Ectodermal cell (in vitro differentiated cells): ENCODE data around the gene ZNF729. TPM values are rescaled to one million over a fixed set of nuclear protein-coding genes. Genes with fewer than 3 reads are reported as not detected.
"Not testable (repeated sequence)": the region's sequence is repeated elsewhere in the genome, so short reads cannot be mapped to it uniquely, and the experiment has no call there.

Source experiments
- H3K27ac ChIP-seq: 2 replicates; pipeline ENCODE4 v1.7.0; 2013; ENCODE audit warnings: mild to moderate bottlenecking, low read depth, low read length; ENCODE audit not compliant: insufficient read depth, poor library complexity, severe bottlenecking
- H3K27me3 ChIP-seq: 2 replicates; pipeline ENCODE4 v1.7.0; 2013; ENCODE audit warnings: mild to moderate bottlenecking, low read length; ENCODE audit not compliant: insufficient read depth, control insufficient read depth, poor library complexity, severe bottlenecking
- H3K36me3 ChIP-seq: one replicate; pipeline ENCODE4 v1.7.0; 2013; ENCODE audit warnings: low read length; ENCODE audit not compliant: control insufficient read depth, insufficient read depth
- H3K4me1 ChIP-seq: one replicate; pipeline ENCODE4 v1.7.0; 2013; ENCODE audit warnings: low read length; ENCODE audit not compliant: control insufficient read depth, insufficient read depth
- H3K4me3 ChIP-seq: 2 replicates; pipeline ENCODE4 v1.7.0; 2013; ENCODE audit warnings: low read depth, low read length, control low read depth; ENCODE audit not compliant: insufficient read depth
- H3K9me3 ChIP-seq: 2 replicates; pipeline ENCODE4 v1.7.0; 2013; ENCODE audit warnings: mild to moderate bottlenecking, low read length, moderate library complexity; ENCODE audit not compliant: control insufficient read depth
- WGBS, 2 experiments: methylation state at CpG; one replicate each; pipeline ENCODE4 v1.1.7; 2013; ENCODE audit warnings: missing lambda C conversion rate in 2 of 2; 5-methylcytosine and 5-hydroxymethylcytosine counted together
- polyA plus RNA-seq, 4 experiments: library from polyadenylated mRNA; stranded (reverse); fragments of 50-300 nt; gene quantifications; one replicate each; pipeline ENCODE4 v1.2.3, GENCODE V29; 2013

Gene ZNF729
- polyA plus RNA-seq (2013, experiment 1 of 4), result not detected
- 0.05 TPM for polyA plus RNA-seq (2013, experiment 2 of 4)
- not detected for polyA plus RNA-seq (2013, experiment 3 of 4)
- polyA plus RNA-seq (2013, experiment 4 of 4), result not detected

GRCh38 chr19:22286151-22286810 lies at the start of gene ZNF729:
ZNF729 (plus strand) TSS chr19:22286441; CDS start chr19:22286526, 85 bp downstream.
- Histone ChIP-seq H3K4me1 (no peaks in the 10 kb centered on the region), H3K27me3 (no peaks in the 10 kb centered on the region), H3K9me3 (peaks cover 7% of the 10 kb centered on the region), H3K27ac (no peak within 1 kb of the TSS), H3K4me3 (no peak within 1 kb of the TSS), H3K36me3 (no peaks in the 10 kb centered on the region)
- WGBS, 2 experiments, result 87 to 88% methylated on average over 32 of the region's 32 CpGs

GRCh38 chr19:22256856-22257255 lies 29.4 kb upstream of the ZNF729 start:
- Histone ChIP-seq H3K4me3 (no peak overlapping the region), H3K9me3 (peaks cover 13% of the 10 kb centered on the region), H3K27ac (no peak overlapping the region), H3K4me1 (no peaks in the 10 kb centered on the region), H3K27me3 (no peaks in the 10 kb centered on the region), H3K36me3 (no peaks in the 10 kb centered on the region)

GRCh38 chr19:22257381-22257780 lies 28.9 kb upstream of the ZNF729 start:
- Histone ChIP-seq H3K36me3 (no peaks in the 10 kb centered on the region), H3K4me1 (no peaks in the 10 kb centered on the region), H3K4me3 (no peak overlapping the region), H3K27me3 (no peaks in the 10 kb centered on the region), H3K27ac (no peak overlapping the region), H3K9me3 (peaks cover 13% of the 10 kb centered on the region)
- 73 to 86% methylated on average over 2 of the region's 2 CpGs for WGBS, 2 experiments

GRCh38 chr19:22257916-22258315 lies 28.3 kb upstream of the ZNF729 start:
- H3K27ac ChIP-seq, result no peak overlapping the region
- H3K4me1 ChIP-seq, result no peaks in the 10 kb centered on the region
- no peaks in the 10 kb centered on the region for H3K27me3 ChIP-seq
- peaks cover 10% of the 10 kb centered on the region for H3K9me3 ChIP-seq
- H3K4me3 ChIP-seq, result no peak overlapping the region
- no peaks in the 10 kb centered on the region for H3K36me3 ChIP-seq

- no peaks in the 10 kb centered on the region for H3K27me3 ChIP-seq
- H3K27ac ChIP-seq, result no peak overlapping the region
- H3K4me1 ChIP-seq, result no peaks in the 10 kb centered on the region
- no peak overlapping the region for H3K4me3 ChIP-seq
- H3K36me3 ChIP-seq, result no peaks in the 10 kb centered on the region
- peaks cover 10% of the 10 kb centered on the region for H3K9me3 ChIP-seq
- WGBS, 2 experiments, result 67% methylated on average over 1 to 2 of the region's 2 CpGs
Observed at GRCh38 chr19:22260499-22260898, 25.7 kb upstream of the ZNF729 start.

GRCh38 chr19:22261596-22261995 lies 24.6 kb upstream of the ZNF729 start:
- H3K27me3 ChIP-seq, result no peaks in the 10 kb centered on the region
- peaks cover 12% of the 10 kb centered on the region for H3K9me3 ChIP-seq
- 90 to 91% methylated on average over 37 of the region's 37 CpGs for WGBS, 2 experiments
- no peak overlapping the region for H3K27ac ChIP-seq
- H3K36me3 ChIP-seq, result no peaks in the 10 kb centered on the region
- H3K4me1 ChIP-seq, result no peaks in the 10 kb centered on the region
- H3K4me3 ChIP-seq, result no peak overlapping the region

- Histone ChIP-seq H3K27me3 (no peaks in the 10 kb centered on the region), H3K4me1 (no peaks in the 10 kb centered on the region), H3K9me3 (peaks cover 12% of the 10 kb centered on the region), H3K4me3 (no peak overlapping the region), H3K36me3 (no peaks in the 10 kb centered on the region), H3K27ac (no peak overlapping the region)
- 80 to 85% methylated on average over 5 of the region's 5 CpGs for WGBS, 2 experiments
Observed at GRCh38 chr19:22263121-22263520, 23.1 kb upstream of the ZNF729 start.

GRCh38 chr19:22321554-22321953 lies 35.3 kb downstream of the ZNF729 start:
- not testable (repeated sequence) for H3K27me3 ChIP-seq, H3K27ac ChIP-seq, H3K4me1 ChIP-seq, H3K36me3 ChIP-seq, H3K4me3 ChIP-seq
- 86 to 91% methylated on average over 27 of the region's 27 CpGs for WGBS, 2 experiments
- H3K9me3 ChIP-seq, result peaks cover 19% of the 10 kb centered on the region

GRCh38 chr19:22326219-22326618 lies 40.0 kb downstream of the ZNF729 start:
- no peaks in the 10 kb centered on the region for H3K36me3 ChIP-seq

GRCh38 chr19:22327321-22327720 lies 41.1 kb downstream of the ZNF729 start:
- H3K4me3 ChIP-seq, result no peak overlapping the region
- no peaks in the 10 kb centered on the region for H3K4me1 ChIP-seq
- no peaks in the 10 kb centered on the region for H3K27me3 ChIP-seq
- H3K36me3 ChIP-seq, result no peaks in the 10 kb centered on the region
- H3K27ac ChIP-seq, result no peak overlapping the region
- H3K9me3 ChIP-seq, result peaks cover 11% of the 10 kb centered on the region
- WGBS, 2 experiments, result 47 to 60% methylated on average over 3 of the region's 3 CpGs

More at GRCh38 chr19:22326219-22326618, 40.0 kb downstream of the ZNF729 start:
- 66 to 70% methylated on average over 4 of the region's 4 CpGs for whole genome bisulfite sequencing, 2 experiments
- H3K27me3 ChIP-seq, result no peaks in the 10 kb centered on the region
- H3K9me3 ChIP-seq, result peaks cover 11% of the 10 kb centered on the region
- H3K4me3 ChIP-seq, result no peak overlapping the region
- no peak overlapping the region for H3K27ac ChIP-seq
- no peaks in the 10 kb centered on the region for H3K4me1 ChIP-seq
